Measurements from ENCODE around the gene CIRBP. TPM values are rescaled to one million over a fixed set of nuclear protein-coding genes. Genes with fewer than 3 reads are reported as not detected.
A peak's percentile ranks its signal among the peaks of the same experiment; 100 is the strongest.

The CIRBP gene
- total RNA-seq, 1 donor from 2014 or later: 295 TPM

- H3K9me3 Mint-ChIP-seq (ENCODE audit: low read depth): no peaks in the 10 kb centered on the region
- no peak for TF ChIP-seq CTCF (IDR thresholded peaks at IDR 0.05)
- H3K27ac Mint-ChIP-seq (ENCODE audit: unreplicated experiment): no peak overlapping the region
- no peaks in the 10 kb centered on the region for H3K27me3 Mint-ChIP-seq (ENCODE audit: low read depth)
- H3K36me3 Mint-ChIP-seq (ENCODE audit: low read depth): peaks cover 3% of the 10 kb centered on the region
- no peak overlapping the region for H3K4me3 Mint-ChIP-seq (ENCODE audit: unreplicated experiment)
- no peak for DNase-seq (ENCODE audit: low spot score)
- H3K4me1 Mint-ChIP-seq (ENCODE audit: low read depth): peaks cover 8% of the 10 kb centered on the region
Measured at GRCh38 chr19:1232652-1233072, 36.5 kb upstream of the CIRBP start.

- no peaks in the 10 kb centered on the region for H3K27me3 Mint-ChIP-seq (ENCODE audit: low read depth)
- no peak for TF ChIP-seq CTCF (IDR thresholded peaks at IDR 0.05)
- H3K9me3 Mint-ChIP-seq (ENCODE audit: low read depth): no peaks in the 10 kb centered on the region
- H3K4me1 Mint-ChIP-seq (ENCODE audit: low read depth): peaks cover 8% of the 10 kb centered on the region
- H3K36me3 Mint-ChIP-seq (ENCODE audit: low read depth): peaks cover 3% of the 10 kb centered on the region
- H3K27ac Mint-ChIP-seq (ENCODE audit: unreplicated experiment): no peak overlapping the region
- H3K4me3 Mint-ChIP-seq (ENCODE audit: unreplicated experiment): no peak overlapping the region
- no peak for DNase-seq (ENCODE audit: low spot score)
Measured at GRCh38 chr19:1233115-1233667, 35.9 kb upstream of the CIRBP start.

- Mint-ChIP-seq H3K4me1 (ENCODE audit: low read depth) (peaks cover 15% of the 10 kb centered on the region), H3K4me3 (ENCODE audit: unreplicated experiment) (no peak overlapping the region), H3K9me3 (ENCODE audit: low read depth) (no peaks in the 10 kb centered on the region), H3K27me3 (ENCODE audit: low read depth) (no peaks in the 10 kb centered on the region), H3K36me3 (ENCODE audit: low read depth) (peaks cover 3% of the 10 kb centered on the region), H3K27ac (ENCODE audit: unreplicated experiment) (no peak overlapping the region)
- no peak for TF ChIP-seq CTCF (IDR thresholded peaks at IDR 0.05)
- DNase-seq (ENCODE audit: low spot score): no peak
Measured at GRCh38 chr19:1234051-1234954, 34.8 kb upstream of the CIRBP start.

GRCh38 chr19:1234955-1235380, 34.2 kb upstream of the CIRBP start:
- Mint-ChIP-seq H3K4me1 (ENCODE audit: low read depth) (peaks cover 15% of the 10 kb centered on the region), H3K27ac (ENCODE audit: unreplicated experiment) (no peak overlapping the region), H3K9me3 (ENCODE audit: low read depth) (no peaks in the 10 kb centered on the region), H3K4me3 (ENCODE audit: unreplicated experiment) (no peak overlapping the region), H3K27me3 (ENCODE audit: low read depth) (no peaks in the 10 kb centered on the region), H3K36me3 (ENCODE audit: low read depth) (peaks cover 3% of the 10 kb centered on the region)
- no peak for TF ChIP-seq CTCF (IDR thresholded peaks at IDR 0.05)
- DNase-seq (ENCODE audit: low spot score): no peak

GRCh38 chr19:1235625-1236538, 33.2 kb upstream of the CIRBP start:
- no peak for DNase-seq (ENCODE audit: low spot score)
- Mint-ChIP-seq H3K27ac (ENCODE audit: unreplicated experiment) (no peak overlapping the region), H3K27me3 (ENCODE audit: low read depth) (no peaks in the 10 kb centered on the region), H3K4me1 (ENCODE audit: low read depth) (peaks cover 17% of the 10 kb centered on the region), H3K4me3 (ENCODE audit: unreplicated experiment) (peak overlapping the region; percentile 46), H3K9me3 (ENCODE audit: low read depth) (no peaks in the 10 kb centered on the region), H3K36me3 (ENCODE audit: low read depth) (peaks cover 3% of the 10 kb centered on the region)
- TF ChIP-seq CTCF (IDR thresholded peaks at IDR 0.05): no peak
